PFSK-1 (cell line): Measurements from ENCODE around the gene MEF2C.

ENCODE experiments used
- FOXP2 ChIP-seq: optimal IDR thresholded peaks from 2 replicates; pipeline ENCODE3; 2011; ENCODE audit warnings: borderline replicate concordance, control low read depth, inconsistent platforms; ENCODE audit not compliant: insufficient read depth; ENCODE audit errors: extremely low read length, extremely low read depth
- POLR2AphosphoS5 ChIP-seq: IDR thresholded peaks from 2 replicates; pipeline ENCODE4 v1.6.1; 2012; ENCODE audit warnings: low read depth, mild to moderate bottlenecking, control low read depth, low read length, moderate library complexity
- REST ChIP-seq, 2 experiments: IDR thresholded peaks; 2 replicates each; pipeline versions ENCODE4 v1.6.1 to v1.8.0; 2011 to 2012; ENCODE audit warnings: low read depth in 2 of 2, low read length in 2 of 2, control low read depth in 1 of 2, inconsistent platforms in 1 of 2, mild to moderate bottlenecking in 1 of 2, moderate library complexity in 1 of 2; ENCODE audit not compliant: insufficient read depth in 1 of 2
- SIN3A ChIP-seq: IDR thresholded peaks from 2 replicates; pipeline ENCODE4 v1.6.1; 2012; ENCODE audit warnings: mild to moderate bottlenecking, low read length, moderate library complexity, borderline replicate concordance; ENCODE audit not compliant: insufficient read depth
- TAF1 ChIP-seq: IDR thresholded peaks from 2 replicates; pipeline ENCODE4 v1.6.1; 2012; ENCODE audit warnings: low read length, control low read depth, borderline replicate concordance; ENCODE audit not compliant: insufficient read depth

GRCh38 chr5:88854769-88855168, 28.2 kb downstream of the MEF2C start:
- no peak for TF ChIP-seq REST (IDR thresholded peaks at IDR 0.05; ENCODE audit: insufficient read depth in 1 of 2, low read depth in 2 of 2, low read length in 2 of 2)
- no peak for TF ChIP-seq POLR2AphosphoS5
- TF ChIP-seq TAF1 = no peak
- no peak for TF ChIP-seq SIN3A
- TF ChIP-seq FOXP2 = no peak
